Esophagus muscularis mucosa (tissue), 4 donors: Measurements from ENCODE around the gene SORBS1. TPM values are rescaled to one million over a fixed set of nuclear protein-coding genes. Genes with fewer than 3 reads are reported as not detected.

ENCODE experiments used
- DNase-seq: peaks from one replicate; pipeline ENCODE4 v3.0.0-alpha.2; 2017; ENCODE audit errors: extremely low spot score
- H3K27ac ChIP-seq, 4 donors: fragments of 200-600 bp; sonication (generic); replicated peaks in 1 of 4; 1 replicate in 3 of 4; 2 replicates in 1 of 4; pipeline ENCODE4 v1.5.1; 2016 to 2019; ENCODE audit warnings: mild to moderate bottlenecking in 1 of 4
- H3K27me3 ChIP-seq, 4 donors: fragments of 200-600 bp; sonication (generic); one replicate each; pipeline versions ENCODE4 v1.5.1 to v1.6.0; 2016 to 2019
- H3K36me3 ChIP-seq, 4 donors: fragments of 200-600 bp; sonication (generic); one replicate each; pipeline ENCODE4 v1.5.1; 2016 to 2019
- H3K4me1 ChIP-seq, 4 donors: fragments of 200-600 bp; sonication (generic); one replicate each; pipeline ENCODE4 v1.5.1; 2016 to 2019
- H3K4me3 ChIP-seq, 4 donors: fragments of 200-600 bp; sonication (generic); 1 replicate in 2 of 4; 2 replicates in 2 of 4; pipeline ENCODE4 v1.5.1; 2016 to 2019; ENCODE audit warnings: mild to moderate bottlenecking in 4 of 4, moderate library complexity in 1 of 4
- H3K9me3 ChIP-seq, 4 donors: fragments of 200-600 bp; sonication (generic); 1 replicate in 3 of 4; 2 replicates in 1 of 4; pipeline ENCODE4 v1.5.1; 2016 to 2019
- CTCF ChIP-seq, 3 experiments: fragments of 200-600 bp in 2 of 3; fragments of 450-650 bp in 1 of 3; sonication (generic) in 2 of 3; IDR thresholded peaks; one replicate each; pipeline ENCODE4 v1.5.1; 2017 to 2019; ENCODE audit warnings: antibody characterized with exemption in 3 of 3, mild to moderate bottlenecking in 2 of 3, moderate library complexity in 1 of 3
- EP300 ChIP-seq: sonication (generic); formaldehyde crosslinking; IDR thresholded peaks from one replicate; pipeline ENCODE4 v1.6.1; 2017; ENCODE audit warnings: antibody characterized with exemption
- POLR2A ChIP-seq: fragments of 450-650 bp; IDR thresholded peaks from one replicate; pipeline ENCODE4 v1.6.1; 2017; ENCODE audit warnings: antibody characterized with exemption, moderate library complexity, mild to moderate bottlenecking, low read depth
- POLR2AphosphoS5 ChIP-seq, 2 donors: sonication (generic); formaldehyde crosslinking; IDR thresholded peaks; one replicate each; pipeline ENCODE4 v1.6.1; 2017; ENCODE audit warnings: antibody characterized with exemption in 2 of 2
- WGBS: methylation state at CpG from one replicate; pipeline ENCODE4 v1.1.5; 2018; 5-methylcytosine and 5-hydroxymethylcytosine counted together
- intact Hi-C: fragments of 100-400 bp; cut with DNase I; formaldehyde crosslinking; loops from one replicate; pipeline ENCODE4 v1.15.1; 2023
- total RNA-seq, 4 donors: library from RNA; depleted of rRNA; stranded (reverse); fragments of >200 nt; gene quantifications; one replicate each; pipeline versions ENCODE4 v1.1.0 to v1.2.1, GENCODE V29; 2016

The SORBS1 gene
- total RNA-seq, 4 donors from 2014 or later = 1,569 to 2,231 (median 1,854) TPM

DNA sequence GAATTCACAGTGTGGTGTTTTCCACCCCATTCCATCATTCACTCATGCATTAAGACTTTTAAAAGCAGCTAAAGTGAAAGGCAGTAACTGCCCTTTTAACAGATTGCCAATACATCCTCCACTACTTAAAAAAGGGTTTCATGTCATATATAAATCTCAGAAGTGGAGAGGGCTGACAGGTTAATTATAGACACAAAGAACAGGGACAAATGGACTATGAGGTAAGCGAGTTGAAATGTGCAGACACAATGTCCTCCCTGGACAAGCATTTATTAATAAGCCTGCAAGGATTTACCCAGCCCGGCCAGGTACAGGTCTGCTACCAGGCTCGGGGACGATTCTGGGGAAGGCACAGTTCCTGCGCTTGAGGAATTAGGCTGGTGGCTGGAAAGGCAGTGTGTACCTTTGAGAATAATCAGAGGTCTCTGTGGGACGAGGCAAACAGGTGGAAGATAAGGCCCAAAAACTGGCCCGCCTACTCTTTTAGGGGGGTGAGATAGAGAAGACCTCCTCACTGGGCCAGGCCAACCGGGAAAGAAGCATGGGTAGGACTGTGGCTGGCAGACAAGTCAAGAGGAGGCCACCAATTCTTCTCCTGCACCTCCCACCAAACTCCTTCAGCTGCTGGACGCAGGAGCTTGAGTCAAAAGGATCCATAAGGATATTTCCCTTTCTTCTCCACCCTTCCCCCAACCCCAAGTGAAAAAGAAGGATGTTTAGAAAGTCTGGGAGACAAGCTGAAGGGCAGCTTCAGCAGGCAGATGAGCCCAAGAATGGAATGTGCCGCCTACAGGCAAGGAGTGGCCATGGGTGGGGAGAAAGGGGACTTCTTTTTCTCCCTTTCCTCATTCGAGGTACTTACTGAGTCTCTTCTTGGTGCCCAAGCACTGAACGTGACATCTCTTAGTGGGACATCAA is 271.9 kb downstream of the SORBS1 start:
- Histone ChIP-seq H3K4me3 (peak overlapping the region; percentile 76 to 91 (median 82)), H3K27me3 (peaks cover 0 to 23% (median 8%) of the 10 kb centered on the region in 4 donors), H3K9me3 (no peaks in the 10 kb centered on the region), H3K4me1 (peaks cover 19 to 43% (median 27%) of the 10 kb centered on the region in 4 donors), H3K36me3 (no peaks in the 10 kb centered on the region), H3K27ac (peak overlapping the region; percentile 77 to 86 (median 81))
- intact Hi-C loops = loop anchor here (5.0 kb wide), 1 partner anchor 42 kb away; no protein-coding TSS in a partner anchor
- 77% methylated on average over 12 of the region's 12 CpGs for WGBS
- no peak for DNase-seq
- TF ChIP-seq POLR2AphosphoS5 (IDR thresholded peaks at IDR 0.05) (peak in 1 of 2 donors; percentile 12), EP300 (no peak), POLR2A (no peak), CTCF (IDR thresholded peaks at IDR 0.05) (peak in 1 of 3 experiments; percentile 26)

DNA sequence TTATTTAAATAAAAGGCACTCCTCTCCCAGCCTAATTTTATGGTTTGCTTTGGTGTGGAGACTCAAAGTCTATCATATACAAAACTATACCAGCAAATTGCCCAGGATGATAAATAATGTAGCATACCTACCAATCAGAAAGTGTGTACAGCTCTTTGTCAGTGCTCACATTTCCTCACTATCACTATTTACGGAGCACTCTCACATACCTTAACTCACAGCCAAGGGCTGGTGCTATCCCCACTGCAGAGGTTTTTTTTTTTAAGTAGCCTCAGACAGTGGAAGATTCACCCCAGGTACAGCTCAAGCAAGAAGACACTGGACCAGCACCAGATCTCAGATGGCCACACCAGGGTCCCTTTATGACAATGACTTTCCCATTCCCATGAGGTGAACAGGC is 272.9 kb downstream of the SORBS1 start:
- Histone ChIP-seq H3K4me1 (peaks cover 20 to 46% (median 28%) of the 10 kb centered on the region in 4 donors), H3K27ac (peak overlapping the region; percentile 24 to 80 (median 56))

DNA sequence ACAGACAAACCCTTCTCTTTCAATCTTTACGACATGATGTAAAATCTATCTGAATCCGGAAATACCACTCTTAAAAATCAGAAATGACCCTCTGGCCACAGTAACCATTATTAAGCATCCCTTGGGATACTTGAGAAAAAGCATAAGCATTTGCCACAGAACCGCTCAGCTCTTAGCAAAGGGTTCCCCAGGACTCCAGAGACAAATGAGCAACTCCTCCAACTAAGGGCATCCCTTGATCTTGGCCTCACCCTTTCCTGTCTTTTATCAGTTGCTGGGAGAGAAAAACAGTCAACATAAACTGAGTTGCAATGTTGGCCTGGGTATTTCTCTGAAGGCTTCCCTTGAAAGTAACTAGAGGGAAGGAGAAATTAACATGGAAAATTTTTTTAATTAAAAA is 273.9 kb downstream of the SORBS1 start:
- peaks cover 0 to 28% (median 8%) of the 10 kb centered on the region in 4 donors for H3K27me3 ChIP-seq
- intact Hi-C loops = loop anchor here (5.0 kb wide), 1 partner anchor 40 kb away; no protein-coding TSS in a partner anchor
- H3K36me3 ChIP-seq = no peaks in the 10 kb centered on the region
- no peaks in the 10 kb centered on the region for H3K9me3 ChIP-seq
- WGBS = 65% methylated on average over 3 of the region's 3 CpGs
- DNase-seq = no peak
- H3K4me3 ChIP-seq = peak overlapping the region in 2 of 4 donors; percentile 85 to 91
- peak overlapping the region; percentile 16 to 80 (median 54) for H3K27ac ChIP-seq
- TF ChIP-seq POLR2AphosphoS5 (IDR thresholded peaks at IDR 0.05) (peak in 1 of 2 donors; percentile 33), EP300 (no peak)
- H3K4me1 ChIP-seq = peaks cover 20 to 46% (median 28%) of the 10 kb centered on the region in 4 donors

More for the DNA sequence above, 272.9 kb downstream of the SORBS1 start:
- no peak for DNase-seq
- Histone ChIP-seq H3K9me3 (no peaks in the 10 kb centered on the region), H3K36me3 (no peaks in the 10 kb centered on the region), H3K27me3 (peaks cover 0 to 27% (median 8%) of the 10 kb centered on the region in 4 donors), H3K4me3 (peak overlapping the region; percentile 76 to 91 (median 82))
- intact Hi-C loops = loop anchor here (5.0 kb wide), 1 partner anchor 41 kb away; no protein-coding TSS in a partner anchor
- 76% methylated on average over 1 of the region's 1 CpG for WGBS
- TF ChIP-seq CTCF (IDR thresholded peaks at IDR 0.05) (no peak), POLR2A (no peak), POLR2AphosphoS5 (IDR thresholded peaks at IDR 0.05) (no peak), EP300 (no peak)

GRCh38 chr10:95286707-95287106 is 274.5 kb downstream of the SORBS1 start:
- 8% methylated on average over 1 of the region's 1 CpG for WGBS

More at GRCh38 chr10:95286707-95287106, 274.5 kb downstream of the SORBS1 start:
- intact Hi-C loops = loop anchor here (5.0 kb wide), 1 partner anchor 39 kb away; no protein-coding TSS in a partner anchor
- Histone ChIP-seq H3K9me3 (no peaks in the 10 kb centered on the region), H3K4me3 (peak overlapping the region in 1 of 4 donors; percentile 91), H3K36me3 (no peaks in the 10 kb centered on the region), H3K27me3 (peaks cover 0 to 28% (median 8%) of the 10 kb centered on the region in 4 donors), H3K27ac (peak overlapping the region in 3 of 4 donors; percentile 16 to 77 (median 30)), H3K4me1 (peaks cover 20 to 46% (median 28%) of the 10 kb centered on the region in 4 donors)
- DNase-seq = no peak
- TF ChIP-seq EP300 = no peak
- TF ChIP-seq POLR2A = no peak
- no peak for TF ChIP-seq CTCF (IDR thresholded peaks at IDR 0.05)
- no peak for TF ChIP-seq POLR2AphosphoS5 (IDR thresholded peaks at IDR 0.05)
